ENCODE measurements around the gene SLC16A12. TPM values are rescaled to one million over a fixed set of nuclear protein-coding genes. Genes with fewer than 3 reads are reported as not detected.

Gene SLC16A12
- total and polyA plus RNA-seq, 2 of the 13 experiments (the other 11 are each of a cell fraction or from before 2014, with no cell fraction given) = 0.02 TPM; not detected in 1

DNA sequence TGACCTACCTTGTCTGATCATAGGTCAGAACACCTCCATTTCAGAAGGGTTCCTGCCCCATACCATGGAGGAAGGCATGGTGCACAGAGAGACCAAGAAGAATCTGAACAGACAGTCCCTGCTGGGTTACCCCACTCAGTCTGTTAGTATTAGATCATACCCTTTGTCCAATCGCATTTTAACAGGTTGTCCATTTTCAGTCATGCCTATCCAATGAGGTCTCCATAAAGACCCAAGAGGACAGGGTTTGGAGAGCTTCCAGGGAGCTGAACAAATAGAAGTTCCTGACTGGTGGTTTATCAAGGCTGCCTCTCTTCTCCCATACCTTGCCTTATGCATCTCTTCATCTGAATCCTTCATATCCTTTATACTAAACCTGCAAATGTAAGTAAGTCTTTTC, 21.2 kb upstream of the SLC16A12 start:
- POLR2A ChIA-PET = no interaction called here
- ATAC-seq = no peak
- in situ Hi-C loops (cut with HindIII; ENCODE audit: extremely low pct_ligation_motif_present, low pct_unique_long_range_greater_than_20kb) = no loop called here

More for the DNA sequence above, 21.2 kb upstream of the SLC16A12 start:
- peaks cover 9% of the 10 kb centered on the region; the same call in 1 of the 2 replicates for H3K4me1 ChIP-seq (ENCODE audit: insufficient read depth, low read length)
- no peak overlapping the region for H3K9ac ChIP-seq (ENCODE audit: insufficient read depth, low read depth, low read length)
- TF ChIP-seq DNMT1 (CRISPR knock-in tag; IDR thresholded peaks at IDR 0.05) (no peak), ZNF367 (CRISPR knock-in tag; IDR thresholded peaks at IDR 0.05; ENCODE audit: borderline replicate concordance) (no peak), RARG (CRISPR knock-in tag; IDR thresholded peaks at IDR 0.05; ENCODE audit: low read depth) (no peak), ZBTB34 (CRISPR knock-in tag; IDR thresholded peaks at IDR 0.05) (no peak), SKIL (CRISPR knock-in tag; IDR thresholded peaks at IDR 0.05; ENCODE audit: borderline replicate concordance) (no peak), MAZ (IDR thresholded peaks at IDR 0.05; ENCODE audit: borderline replicate concordance, low read depth, low read length) (no peak), MAZ (CRISPR knock-in tag; IDR thresholded peaks at IDR 0.05; ENCODE audit: low read depth) (no peak), SPEN (CRISPR knock-in tag; IDR thresholded peaks at IDR 0.05; ENCODE audit: low read depth) (no peak)
- FAIRE-seq = no peak
- H3K4me2 ChIP-seq (ENCODE audit: low read depth, low read length) = no peak overlapping the region
- H3K4me3 ChIP-seq (replicated peaks in 1 of 3; ENCODE audit: insufficient read depth in 1 of 3, low read depth in 2 of 3, low read length in 3 of 3) = no peak overlapping the region
- H4K20me1 ChIP-seq (ENCODE audit: insufficient read depth, low read length) = no peaks in the 10 kb centered on the region
- no TSS peak for BruUV-seq (replicated peaks)
- H3K79me2 ChIP-seq (ENCODE audit: insufficient read depth, low read length) = no peaks in the 10 kb centered on the region
- CTCF ChIA-PET (ENCODE audit: low intra/inter-chr PET ratio, low total read pairs) = no interaction called here
- WGBS (ENCODE audit: low lambda C conversion rate) = 8% methylated on average over 1 of the region's 1 CpG
- no peak overlapping the region for H2AFZ ChIP-seq (ENCODE audit: low read length)
- no peaks in the 10 kb centered on the region for H3K36me3 ChIP-seq (replicated peaks in 1 of 2; ENCODE audit: control insufficient read depth in 1 of 2, insufficient read depth in 2 of 2, low read length in 2 of 2)
- intact Hi-C loops (cut with micrococcal nuclease; ENCODE audit: unreplicated experiment) = loop anchor here (10.0 kb wide), 1 partner anchor 532 kb away; no protein-coding TSS in a partner anchor
- no peak for DNase-seq (ENCODE audit: low spot score)
- no peaks in the 10 kb centered on the region for H3K9me3 ChIP-seq (ENCODE audit: low read length)
- H3K27me3 ChIP-seq (ENCODE audit: control insufficient read depth in 1 of 2, insufficient read depth in 2 of 2, low read length in 2 of 2) = no peaks in the 10 kb centered on the region
- no peak overlapping the region for H3K27ac ChIP-seq (ENCODE audit: extremely low read length, insufficient read depth, low read length)
